ENCODE measurements around the gene FEN1.

The FEN1 gene

GRCh38 chr11:61795876-61796526, 3.3 kb downstream of the FEN1 start:
- DNase-seq = no peak

- peak; percentile 83 for DNase-seq
Observed at GRCh38 chr11:61797263-61797944, 4.7 kb downstream of the FEN1 start.

GRCh38 chr11:61799665-61800284, 7.1 kb downstream of the FEN1 start:
- DNase-seq = no peak

GRCh38 chr11:61800331-61801281, 7.9 kb downstream of the FEN1 start:
- no peak for DNase-seq

- no peak for DNase-seq
Observed at GRCh38 chr11:61802605-61803004, 9.9 kb downstream of the FEN1 start.

- DNase-seq = no peak
Observed at GRCh38 chr11:61803889-61804647, 11.4 kb downstream of the FEN1 start.

GRCh38 chr11:61805146-61805545, 12.4 kb downstream of the FEN1 start:
- DNase-seq = no peak

- no peak for DNase-seq
Observed at GRCh38 chr11:61806785-61807184, 14.1 kb downstream of the FEN1 start.

- DNase-seq = no peak
Observed at GRCh38 chr11:61810671-61811175, 18.0 kb downstream of the FEN1 start.

GRCh38 chr11:61811831-61812230, 19.1 kb downstream of the FEN1 start:
- no peak for DNase-seq

- DNase-seq = no peak
Observed at GRCh38 chr11:61812736-61813411, 20.2 kb downstream of the FEN1 start.

- peak; percentile 23 for DNase-seq
Observed at GRCh38 chr11:61814247-61814957, 21.7 kb downstream of the FEN1 start.

- peak; percentile 45 for DNase-seq
Observed at GRCh38 chr11:61814958-61815789, 22.5 kb downstream of the FEN1 start.

GRCh38 chr11:61815790-61816735, 23.4 kb downstream of the FEN1 start:
- peak; percentile 56 for DNase-seq

GRCh38 chr11:61816736-61817455, 24.2 kb downstream of the FEN1 start, which contains the start of gene FADS1:
TSS of gene FADS1 (minus strand) at chr11:61817003. CDS start at chr11:61816929, 74 bp downstream.
- DNase-seq = peak; percentile 76

- DNase-seq = no peak
Observed at GRCh38 chr11:61817471-61818202, 24.9 kb downstream of the FEN1 start.

GRCh38 chr11:61820174-61820573, 27.5 kb downstream of the FEN1 start:
- DNase-seq = no peak
